ENCODE results near the gene AP1S2.
A peak's percentile ranks its signal among the peaks of the same experiment; 100 is the strongest.
"Not testable (repeated sequence)": the region's sequence is repeated elsewhere in the genome, so short reads cannot be mapped to it uniquely, and the experiment has no call there.

AP1S2 gene

GRCh38 chrX:15854712-15855567 lies at the start of gene AP1S2:
AP1S2 (minus strand) TSS chrX:15854813; CDS start chrX:15852524, 2,289 bp downstream.
- peak; percentile 88 to 89 for DNase-seq

- DNase-seq = no peak
Observed at GRCh38 chrX:15903186-15903681, 48.6 kb upstream of the AP1S2 start.

GRCh38 chrX:15895334-15895733 lies 40.7 kb upstream of the AP1S2 start:
- no peak for DNase-seq

- no peak for DNase-seq
Observed at GRCh38 chrX:15894724-15895123, 40.1 kb upstream of the AP1S2 start.

GRCh38 chrX:15890463-15890862 lies 35.9 kb upstream of the AP1S2 start:
- no peak for DNase-seq

GRCh38 chrX:15888062-15888461 lies 33.4 kb upstream of the AP1S2 start:
- DNase-seq = no peak

GRCh38 chrX:15883540-15883863 lies 28.9 kb upstream of the AP1S2 start:
- no peak for DNase-seq

GRCh38 chrX:15882704-15883539 lies 28.3 kb upstream of the AP1S2 start:
- no peak for DNase-seq

GRCh38 chrX:15881381-15881897 lies 26.8 kb upstream of the AP1S2 start:
- DNase-seq = no peak

GRCh38 chrX:15877914-15878313 lies 23.3 kb upstream of the AP1S2 start:
- not testable (repeated sequence) for DNase-seq

GRCh38 chrX:15877380-15877779 lies 22.8 kb upstream of the AP1S2 start:
- DNase-seq = no peak

GRCh38 chrX:15874672-15875071 lies 20.1 kb upstream of the AP1S2 start:
- no peak for DNase-seq

- no peak for DNase-seq
Observed at GRCh38 chrX:15873566-15873965, 19.0 kb upstream of the AP1S2 start.

- DNase-seq = no peak
Observed at GRCh38 chrX:15870310-15870709, 15.7 kb upstream of the AP1S2 start.

- DNase-seq = no peak
Observed at GRCh38 chrX:15869695-15870094, 15.1 kb upstream of the AP1S2 start.

GRCh38 chrX:15866147-15866546 lies 11.5 kb upstream of the AP1S2 start:
- DNase-seq = no peak

GRCh38 chrX:15864629-15865028 lies 10.0 kb upstream of the AP1S2 start:
- DNase-seq = no peak

- DNase-seq = no peak
Observed at GRCh38 chrX:15864023-15864422, 9.4 kb upstream of the AP1S2 start.

- no peak for DNase-seq
Observed at GRCh38 chrX:15860921-15861320, 6.3 kb upstream of the AP1S2 start.

- DNase-seq = no peak
Observed at GRCh38 chrX:15858051-15858450, 3.4 kb upstream of the AP1S2 start.

- DNase-seq = no peak
Observed at GRCh38 chrX:15856636-15857035, 2.0 kb upstream of the AP1S2 start.

- no peak for DNase-seq
Observed at GRCh38 chrX:15856222-15856587, 1.6 kb upstream of the AP1S2 start.

- DNase-seq = no peak
Observed at GRCh38 chrX:15855568-15856221, 1.1 kb upstream of the AP1S2 start.

All from activated CD4-positive, alpha-beta T cell treated with anti-CD3 and anti-CD28 coated beads, Interleukin-2, amount 50 U/mL, for 48 hours (primary cell).